SH-SY5Y (cell line): ENCODE measurements around the gene TENM4.

Experiments used
- GATA2 ChIP-seq: IDR thresholded peaks from 2 replicates; pipeline ENCODE4 v1.6.1; 2011; ENCODE audit warnings: mild to moderate bottlenecking, low read depth, low read length
- GATA3 ChIP-seq: IDR thresholded peaks from 2 replicates; pipeline ENCODE4 v1.6.1; 2011; ENCODE audit warnings: low read depth, mild to moderate bottlenecking, low read length, moderate library complexity

TENM4 gene

DNA sequence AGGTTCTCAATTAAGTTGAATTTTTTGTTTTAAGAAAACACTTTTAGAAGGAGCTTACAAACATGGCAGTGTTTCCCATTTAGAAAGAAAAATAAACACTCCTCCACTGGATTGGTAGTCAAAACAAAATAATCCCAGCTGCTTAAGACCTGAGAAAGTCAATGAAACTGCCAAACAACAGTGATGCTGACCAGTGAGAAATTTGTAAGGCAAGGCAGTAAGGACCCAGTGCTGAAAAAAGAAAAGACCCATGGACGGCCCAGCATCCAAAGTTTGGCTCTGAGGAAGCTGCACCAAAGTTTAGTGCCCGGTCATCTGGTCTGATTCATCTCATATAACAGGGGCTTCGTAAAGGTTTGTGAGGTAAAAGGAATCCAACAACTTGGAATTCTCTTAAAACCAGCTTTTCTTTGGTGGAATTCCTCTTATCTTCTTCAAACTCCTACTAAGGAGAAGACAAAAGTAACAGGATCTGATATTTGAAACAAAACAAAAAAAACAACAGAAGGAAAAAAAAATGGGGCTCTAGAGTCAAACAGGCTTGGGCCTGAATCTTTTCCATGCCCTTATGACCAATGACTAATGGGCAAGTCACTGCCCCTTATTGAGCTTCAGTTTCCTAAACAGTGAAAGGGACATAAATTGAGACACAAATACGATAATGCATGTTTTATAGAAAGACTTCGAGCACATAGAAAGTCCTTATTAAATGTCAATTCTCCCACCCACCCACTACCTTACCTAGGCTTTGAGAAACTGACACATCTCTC lies 483.2 kb downstream of the TENM4 start:
- TF ChIP-seq GATA3 (no peak), GATA2 (no peak)

DNA sequence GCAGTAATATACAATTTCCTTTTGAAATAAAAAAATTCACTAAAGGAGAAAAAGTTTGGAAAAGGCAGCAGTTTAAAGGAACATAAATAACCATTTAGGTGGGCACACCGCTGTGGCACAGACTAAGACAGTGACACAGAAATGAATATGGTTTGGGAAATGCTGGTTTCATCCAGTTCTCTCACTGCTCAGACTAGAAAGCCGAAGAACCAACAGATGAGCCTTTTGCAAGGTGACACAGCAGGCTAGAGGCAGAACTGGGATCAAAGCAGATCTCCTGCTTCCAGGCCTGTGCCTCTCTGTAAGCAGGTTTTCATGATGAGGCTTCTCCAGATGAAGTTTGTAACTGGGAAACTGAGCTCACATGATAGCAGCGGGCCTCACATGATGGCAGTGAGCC lies 486.1 kb downstream of the TENM4 start:
- TF ChIP-seq GATA3 (no peak), GATA2 (no peak)

DNA sequence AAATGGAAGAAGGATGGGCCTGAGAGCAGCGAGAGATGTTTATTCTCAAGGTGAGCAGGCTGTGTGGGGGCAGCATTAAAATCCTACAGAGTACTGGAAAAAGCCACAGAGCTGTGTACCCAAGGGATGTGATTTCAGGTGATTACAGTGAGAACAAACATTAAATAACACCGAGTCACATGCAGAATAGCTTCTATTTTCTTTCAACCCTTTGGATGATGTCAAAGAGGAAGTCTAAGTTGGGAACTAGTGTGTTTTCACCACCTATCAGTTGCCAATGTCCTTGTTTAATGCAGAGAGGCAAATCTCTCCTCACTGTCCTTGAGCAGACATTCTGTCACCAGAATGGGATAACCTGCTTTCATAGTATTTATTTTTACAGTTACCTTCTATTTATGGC lies 486.6 kb downstream of the TENM4 start:
- TF ChIP-seq GATA3 (no peak), GATA2 (no peak)

DNA sequence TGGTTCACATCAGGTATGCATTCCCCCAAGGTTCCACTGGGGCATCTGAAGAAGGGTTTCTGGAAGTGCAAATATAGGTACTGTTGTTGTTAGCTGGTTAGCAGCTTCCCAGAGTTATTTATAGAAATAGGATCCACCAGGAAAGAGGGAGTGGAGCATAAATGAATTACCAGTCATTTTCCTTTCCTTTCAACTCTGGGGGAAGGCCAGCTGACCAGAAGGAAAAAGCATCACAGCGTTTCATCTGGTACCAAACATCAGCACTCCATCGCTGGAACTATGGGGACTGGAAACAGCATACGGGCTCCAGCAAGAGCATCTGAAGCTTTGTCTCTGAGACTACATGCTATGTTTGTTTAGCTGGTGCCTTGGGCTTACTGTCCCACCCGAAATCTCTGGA lies 487.9 kb downstream of the TENM4 start:
- TF ChIP-seq GATA3 (no peak), GATA2 (no peak)

DNA sequence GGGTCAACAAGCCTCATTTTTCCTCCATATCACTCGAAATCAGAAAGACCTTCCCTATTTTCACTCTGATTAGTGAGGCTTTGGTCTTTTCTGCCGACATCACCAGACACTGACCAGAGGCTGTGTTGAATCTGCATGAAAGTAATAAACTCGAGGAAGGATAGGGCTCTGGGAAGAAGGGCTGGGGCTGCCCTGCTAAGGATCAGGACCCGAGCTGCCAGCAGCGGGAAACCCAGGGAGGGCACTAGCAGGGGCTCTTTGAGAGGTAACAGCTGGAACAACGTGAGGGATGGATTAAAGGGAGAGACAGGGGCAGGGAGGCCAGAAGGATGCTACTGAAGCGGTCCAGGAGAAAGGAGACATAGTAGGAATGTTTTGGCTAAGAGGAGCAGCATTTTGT lies 488.7 kb downstream of the TENM4 start:
- no peak for TF ChIP-seq GATA2

DNA sequence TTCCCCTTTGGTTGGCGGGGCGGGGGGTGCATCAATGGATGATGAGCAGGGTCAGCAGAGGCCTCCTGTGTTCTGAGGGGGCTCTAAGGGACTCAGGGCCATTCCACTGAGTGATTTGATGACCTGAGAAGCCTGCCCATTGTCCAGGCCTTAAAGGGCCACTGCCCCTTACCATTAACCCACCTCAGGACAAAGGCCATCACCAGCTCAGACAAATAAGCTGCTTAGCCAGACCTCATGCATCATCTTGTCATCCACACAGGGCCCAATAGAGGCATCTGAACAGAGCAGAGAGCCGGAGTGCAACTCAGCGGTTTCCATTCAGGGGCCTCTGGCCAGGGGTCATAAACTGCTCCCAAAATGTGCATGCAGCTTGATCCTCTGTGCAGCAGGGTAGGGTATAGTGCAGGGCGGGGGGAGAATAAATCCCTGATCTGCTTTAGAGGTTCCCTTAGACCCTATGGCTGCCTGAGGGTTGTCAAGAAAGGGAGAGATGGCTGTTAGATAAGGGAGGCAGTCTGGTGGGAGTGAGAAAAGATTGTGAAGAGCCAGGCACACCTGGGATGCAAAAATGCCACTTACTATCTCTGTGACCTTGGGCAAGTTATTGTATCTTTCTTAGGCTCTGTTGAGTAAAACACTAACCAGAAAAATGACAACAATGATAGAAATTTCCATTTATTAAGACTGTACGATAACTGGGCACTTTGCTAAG lies 490.7 kb downstream of the TENM4 start:
- TF ChIP-seq GATA3 (peak; percentile 81), GATA2 (peak; percentile 96)

DNA sequence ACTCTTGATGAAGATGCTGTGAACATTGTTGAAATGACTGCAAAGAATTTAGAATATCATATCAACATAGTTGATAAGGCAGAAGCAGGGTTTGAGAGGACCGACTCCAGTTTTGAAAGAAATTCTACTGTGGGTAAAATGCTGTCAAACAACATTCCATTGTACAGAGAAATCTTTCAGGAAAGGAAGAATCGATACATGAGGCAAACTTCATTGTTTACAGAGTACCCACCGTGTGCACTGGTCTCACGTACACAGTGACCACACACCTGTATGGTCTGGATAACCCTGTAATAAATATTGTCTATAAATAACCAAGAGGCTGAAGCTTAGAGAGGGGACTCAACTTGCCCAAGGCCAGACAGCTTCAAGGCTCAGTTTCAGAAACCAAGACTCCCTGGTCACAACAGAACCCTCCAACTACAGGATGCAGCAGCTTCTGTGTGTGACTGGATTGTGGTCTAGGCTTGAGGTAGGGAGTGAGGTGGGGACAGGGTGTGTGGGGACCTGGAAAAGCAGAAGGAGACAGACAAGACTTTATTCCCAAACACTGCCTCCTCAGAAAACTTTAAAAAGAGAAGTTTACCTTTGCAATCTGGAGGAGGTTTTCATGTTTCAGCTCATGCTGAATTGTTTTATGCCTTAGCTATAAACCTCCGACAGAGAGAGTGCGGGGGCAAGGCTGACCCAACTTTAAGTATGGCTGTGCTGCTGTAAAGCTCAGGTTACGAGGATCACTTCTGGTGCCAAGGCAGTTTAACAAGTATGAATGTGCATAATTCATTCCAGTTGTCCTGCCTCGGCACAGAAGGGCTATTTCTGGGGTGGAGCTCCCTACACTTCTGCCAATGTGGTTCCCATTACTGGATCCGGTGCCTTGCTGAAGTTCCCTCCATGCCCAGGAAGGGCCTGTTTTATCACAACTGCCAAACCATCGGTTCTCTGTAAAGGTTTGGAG lies 493.6 kb downstream of the TENM4 start:
- TF ChIP-seq GATA3 (no peak), GATA2 (no peak)

DNA sequence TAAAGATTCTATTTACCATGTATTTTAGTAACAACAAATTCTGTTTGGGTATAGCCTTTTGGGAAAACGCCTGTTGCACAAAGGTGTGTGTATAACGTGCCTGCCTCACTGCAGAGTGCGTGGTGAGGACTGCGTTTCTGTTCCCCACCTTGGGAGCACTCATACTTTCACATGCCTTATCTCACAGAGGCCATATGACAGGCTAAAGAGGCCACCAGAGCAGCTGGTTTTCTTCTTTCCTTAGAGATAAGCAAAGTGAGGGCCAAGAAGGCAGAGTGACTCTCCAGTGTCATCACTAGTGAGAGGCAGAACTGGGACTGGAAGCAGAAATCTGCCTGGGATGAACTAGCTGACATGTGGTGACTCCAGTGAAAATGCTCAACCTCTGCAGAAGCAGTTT lies 497.0 kb downstream of the TENM4 start:
- TF ChIP-seq GATA2 (peak; percentile 75), GATA3 (no peak; the same call in 1 of the 2 replicates)

DNA sequence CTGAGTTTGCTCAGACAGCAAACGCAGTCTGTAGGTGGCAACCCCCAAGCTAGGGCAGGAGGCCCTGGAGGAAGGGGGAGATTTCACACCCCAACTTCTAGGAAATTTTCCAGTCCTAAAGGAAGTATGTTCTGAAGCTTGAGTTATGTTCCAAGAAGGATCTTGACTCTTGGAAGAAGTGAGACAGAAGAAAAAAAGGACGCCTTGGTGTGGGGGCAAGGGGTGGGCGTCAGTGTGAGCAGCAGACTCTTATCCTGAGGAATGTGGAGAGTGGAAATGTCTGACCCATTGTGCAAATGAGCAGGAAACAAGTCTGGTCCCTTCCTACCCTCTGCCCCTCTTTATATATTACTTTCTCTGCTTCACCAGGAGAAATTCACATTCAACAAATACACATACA lies 497.7 kb downstream of the TENM4 start:
- no peak for TF ChIP-seq GATA2
- no peak for TF ChIP-seq GATA3

DNA sequence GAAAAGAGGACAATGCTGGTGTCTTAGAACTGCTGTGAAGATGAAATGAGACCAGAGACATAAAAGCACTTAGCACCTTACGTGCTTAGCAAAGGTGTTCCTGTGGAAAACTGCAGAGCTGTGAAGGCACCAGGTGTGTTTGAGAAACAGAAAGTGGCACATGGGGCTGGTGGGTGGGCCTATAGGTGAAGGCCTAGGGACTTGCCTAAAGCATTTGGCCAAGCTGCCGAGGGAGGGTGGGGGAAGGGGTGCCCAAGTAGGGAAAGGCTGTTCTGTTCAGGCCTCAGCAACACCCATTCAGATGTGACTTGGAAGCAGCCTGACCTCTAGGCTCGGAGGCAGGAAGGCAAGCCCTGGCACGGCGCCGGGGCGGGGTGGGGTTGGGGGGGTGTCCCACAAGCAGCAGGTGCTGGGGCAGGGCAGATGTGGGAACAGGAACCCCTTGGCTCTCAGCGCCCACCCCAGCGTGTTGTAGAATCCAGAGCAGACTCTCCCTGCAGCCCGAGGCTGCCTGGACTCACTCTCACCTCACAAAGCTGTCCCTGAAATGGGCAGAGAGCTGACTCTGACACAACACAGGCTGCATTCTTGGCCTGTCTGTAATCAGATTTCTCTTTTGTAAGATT lies 499.5 kb downstream of the TENM4 start:
- TF ChIP-seq GATA2 (no peak), GATA3 (no peak)

DNA sequence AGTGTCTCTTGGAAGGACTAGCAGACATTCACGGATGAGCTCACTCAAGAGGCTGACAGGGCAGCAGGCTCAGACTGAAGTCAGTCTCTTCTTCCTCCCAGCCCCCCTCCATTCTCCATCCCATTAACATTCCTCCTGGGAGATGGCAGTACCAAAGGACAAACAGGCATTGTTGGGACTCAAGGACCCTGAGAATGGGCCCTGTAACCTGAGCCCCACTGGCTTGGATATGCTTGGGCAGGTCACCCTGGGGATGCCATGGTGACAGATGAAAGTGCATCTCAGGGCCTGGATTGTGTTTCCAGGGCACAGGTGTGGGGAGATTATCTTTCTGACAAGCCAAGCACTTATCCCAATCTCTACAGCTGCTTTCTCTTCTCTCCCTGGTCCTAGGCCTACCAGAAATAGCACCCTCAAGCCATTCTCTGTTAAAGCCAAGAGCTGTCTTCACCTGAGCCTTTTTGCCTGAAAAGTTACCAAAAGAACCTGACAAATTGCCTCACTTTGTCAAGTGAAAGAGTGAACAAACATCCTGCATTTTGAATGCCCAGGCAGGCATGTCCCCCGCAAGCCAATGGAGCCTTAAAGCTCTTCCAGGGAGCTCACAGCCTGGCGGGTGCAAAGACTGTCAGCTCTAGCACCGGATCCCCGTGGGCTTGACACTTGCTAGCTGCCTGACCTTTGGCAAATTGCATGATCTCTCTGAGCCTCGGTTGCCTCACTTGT lies 500.2 kb downstream of the TENM4 start:
- TF ChIP-seq GATA2 = 0 out of 2 replicates have a peak, but pooled peaks have one; percentile 35
- no peak for TF ChIP-seq GATA3

DNA sequence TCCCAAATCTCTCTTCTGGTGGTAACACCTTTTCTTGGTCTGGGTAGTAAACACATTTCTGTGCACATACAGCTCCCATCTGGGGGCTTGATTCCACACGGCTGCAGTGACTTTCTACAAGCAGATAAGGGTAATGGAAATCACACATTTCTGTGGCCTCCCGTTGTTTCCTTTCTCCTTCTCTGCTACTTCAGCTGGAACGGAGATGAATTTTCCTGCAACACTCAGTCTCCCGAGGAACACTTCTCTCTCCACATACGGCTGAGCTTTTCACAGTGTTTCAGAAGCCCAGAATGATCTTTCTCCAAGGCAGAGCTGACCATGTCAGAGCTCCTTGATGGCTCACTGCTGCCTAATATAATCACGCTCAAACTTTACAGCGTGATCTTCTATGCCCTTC lies 501.9 kb downstream of the TENM4 start:
- no peak for TF ChIP-seq GATA2
- no peak for TF ChIP-seq GATA3

DNA sequence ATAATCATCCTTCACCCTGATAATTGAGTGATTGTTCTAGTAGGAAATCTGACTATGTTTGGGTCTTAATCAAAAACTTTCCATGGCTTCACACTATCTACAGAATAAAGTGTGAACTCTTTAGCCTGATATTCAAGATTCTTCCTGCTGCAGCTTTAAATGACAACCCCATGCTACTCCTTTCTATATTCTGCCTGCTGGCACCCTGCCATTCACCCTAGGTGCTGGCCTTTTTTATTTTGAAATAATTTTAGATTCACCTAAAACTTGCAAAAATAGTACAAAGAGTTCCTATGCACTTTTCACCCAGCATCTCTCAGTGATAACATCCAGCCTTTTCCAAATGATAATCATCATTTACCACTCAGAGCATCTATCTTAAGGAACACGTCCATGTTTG lies 502.8 kb downstream of the TENM4 start:
- no peak for TF ChIP-seq GATA3
- no peak for TF ChIP-seq GATA2
